ENCODE measurements around the gene LTV1. TPM values are rescaled to one million over a fixed set of nuclear protein-coding genes. Genes with fewer than 3 reads are reported as not detected.

Gene LTV1
- total and polyA plus RNA-seq, 2 donors (not counting 3 experiments of a cell fraction or from before 2014, with no cell fraction given), result 5.2 to 26.9 TPM

GRCh38 chr6:143828572-143828971, 14.6 kb upstream of the LTV1 start:
- H3K79me2 ChIP-seq (ENCODE audit: control insufficient read depth, insufficient read depth, low read length), result no peaks in the 10 kb centered on the region
- H3K4me3 ChIP-seq (replicated peaks in 1 of 3; ENCODE audit: insufficient read depth in 1 of 3, low read depth in 1 of 3, low read length in 3 of 3), result no peak overlapping the region
- no peak for TF ChIP-seq JUN (IDR thresholded peaks at IDR 0.05; ENCODE audit: borderline replicate concordance, insufficient read depth, insufficient read length, low read depth)
- no peak for TF ChIP-seq FOS (IDR thresholded peaks at IDR 0.05; ENCODE audit: borderline replicate concordance, insufficient read depth, low read length)
- TF ChIP-seq GATA2 (IDR thresholded peaks at IDR 0.05; ENCODE audit: insufficient read depth, insufficient read length, low read depth, low read length), result no peak
- TF ChIP-seq EZH2 (IDR thresholded peaks at IDR 0.05; ENCODE audit: borderline replicate concordance, low read depth, low read length, severe bottlenecking), result no peak
- TF ChIP-seq POLR2A (IDR thresholded peaks at IDR 0.05; ENCODE audit: low read depth, low read length), result no peak
- no peak for TF ChIP-seq POLR2AphosphoS5 (IDR thresholded peaks at IDR 0.05; ENCODE audit: insufficient read depth, low read depth, low read length)
- no peak for TF ChIP-seq CTCF (IDR thresholded peaks at IDR 0.05; ENCODE audit: extremely low read depth in 1 of 2, insufficient read depth in 1 of 2, low read depth in 1 of 2, low read length in 2 of 2)
- TF ChIP-seq, protein P1, sequence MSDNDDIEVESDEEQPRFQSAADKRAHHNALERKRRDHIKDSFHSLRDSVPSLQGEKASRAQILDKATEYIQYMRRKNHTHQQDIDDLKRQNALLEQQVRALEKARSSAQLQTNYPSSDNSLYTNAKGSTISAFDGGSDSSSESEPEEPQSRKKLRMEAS (IDR thresholded peaks at IDR 0.05; ENCODE audit: insufficient read depth, insufficient read length), result no peak
- no peak for TF ChIP-seq MYC (IDR thresholded peaks at IDR 0.05; ENCODE audit: low read depth, low read length)
- intact Hi-C loops (cut with micrococcal nuclease) (no loop called here), dilution Hi-C loops (cut with MboI; ENCODE audit: extremely low pct_ligation_motif_present, low sequenced_read_pairs) (no loop called here)
- H2AFZ ChIP-seq (ENCODE audit: low read depth, low read length), result no peak overlapping the region
- no peak overlapping the region for H3K4me2 ChIP-seq (ENCODE audit: insufficient read depth, low read length)
- no peak overlapping the region for H3K9ac ChIP-seq (replicated peaks; ENCODE audit: extremely low read depth, insufficient read depth, low read length)
- BruUV-seq (replicated peaks), result no TSS peak
- no peaks in the 10 kb centered on the region for H4K20me1 ChIP-seq (replicated peaks; ENCODE audit: control insufficient read depth, extremely low read depth, insufficient read depth, low read length)
- FAIRE-seq, result no peak
- H3K9me3 ChIP-seq (replicated peaks; ENCODE audit: control insufficient read depth, insufficient read depth, low read length), result no peaks in the 10 kb centered on the region
- peaks cover 20% of the 10 kb centered on the region for H3K4me1 ChIP-seq (ENCODE audit: control insufficient read depth, extremely low read depth, insufficient read depth, low read length)
- no peak for DNase-seq (ENCODE audit: low read depth, low spot score)
- no peaks in the 10 kb centered on the region for H3K9me1 ChIP-seq (replicated peaks; ENCODE audit: control insufficient read depth, extremely low read depth, insufficient read depth, low read length)
- H3K36me3 ChIP-seq (ENCODE audit: control insufficient read depth in 2 of 2, extremely low read depth in 1 of 2, insufficient read depth in 2 of 2, low read length in 2 of 2), result no peaks in the 10 kb centered on the region
- CTCF ChIA-PET, result interaction anchor here (0.7 to 2.0 kb wide), 2 partner anchors 14 to 253 kb away, joined by 4 to 5 read pairs; partner anchors contain the start of gene LTV1
- no peak overlapping the region for H3K27ac ChIP-seq (ENCODE audit: insufficient read depth, low read depth, low read length)
- POLR2A ChIA-PET, result no interaction called here
- H3K27me3 ChIP-seq (ENCODE audit: control insufficient read depth in 2 of 2, insufficient read depth in 2 of 2, low read length in 2 of 2), result no peaks in the 10 kb centered on the region

Measured in endothelial cell of umbilical vein (primary cell).